Osteoblast (primary cell): ENCODE data around the gene INPP4B. TPM values are rescaled to one million over a fixed set of nuclear protein-coding genes. Genes with fewer than 3 reads are reported as not detected.

Experiments used
- DNase-seq: peaks from one replicate; pipeline ENCODE4 v3.0.0; 2011; ENCODE audit warnings: low spot score, mixed read lengths; ENCODE audit not compliant: insufficient read length; ENCODE audit errors: missing footprints
- H2AFZ ChIP-seq: 2 replicates; pipeline ENCODE4 v1.6.0; 2011; ENCODE audit warnings: mild to moderate bottlenecking, low read length
- H3K27ac ChIP-seq: 2 replicates; pipeline ENCODE4 v1.5.1; 2011; ENCODE audit warnings: mild to moderate bottlenecking, low read depth, low read length, moderate library complexity
- H3K27me3 ChIP-seq: 2 replicates; pipeline ENCODE4 v1.6.0; 2012; ENCODE audit warnings: mild to moderate bottlenecking, control low read depth, inconsistent platforms, low read length, moderate library complexity; ENCODE audit not compliant: insufficient read depth
- H3K36me3 ChIP-seq: 2 replicates; pipeline ENCODE4 v1.5.1; 2011; ENCODE audit warnings: mild to moderate bottlenecking, low read length, control low read depth, moderate library complexity; ENCODE audit not compliant: insufficient read depth
- H3K4me1 ChIP-seq: 2 replicates; pipeline ENCODE4 v1.5.1; 2011; ENCODE audit warnings: mild to moderate bottlenecking, low read length, control low read depth, moderate library complexity; ENCODE audit not compliant: insufficient read depth
- H3K4me2 ChIP-seq: 2 replicates; pipeline ENCODE4 v1.6.0; 2011; ENCODE audit warnings: mild to moderate bottlenecking, low read length; ENCODE audit not compliant: insufficient read depth
- H3K4me3 ChIP-seq: fragments of 200-600 bp; sonication (generic); 3 replicates; pipeline ENCODE4 v1.5.1; 2012; ENCODE audit warnings: mild to moderate bottlenecking, low read length, inconsistent platforms; ENCODE audit not compliant: insufficient read depth
- H3K79me2 ChIP-seq: 2 replicates; pipeline ENCODE4 v1.6.0; 2012; ENCODE audit warnings: mild to moderate bottlenecking, low read length, control low read depth, inconsistent platforms; ENCODE audit not compliant: insufficient read depth
- H3K9me3 ChIP-seq: 2 replicates; pipeline ENCODE4 v1.5.1; 2011; ENCODE audit warnings: low read depth, low read length, control low read depth
- H4K20me1 ChIP-seq: 2 replicates; pipeline ENCODE4 v1.6.0; 2012; ENCODE audit warnings: mild to moderate bottlenecking, low read length, control low read depth; ENCODE audit not compliant: insufficient read depth
- CTCF ChIP-seq: IDR thresholded peaks from 2 replicates; pipeline ENCODE4 v1.5.1; 2011; ENCODE audit warnings: mild to moderate bottlenecking, low read depth, low read length, moderate library complexity; ENCODE audit errors: extremely low read depth
- total RNA-seq: library from RNA; depleted of rRNA; stranded (reverse); fragments of >200 nt; gene quantifications from 2 replicates; pipeline ENCODE4 v1.2.3, GENCODE V29; 2012

INPP4B gene
- total RNA-seq, 1 donor: 11.6 TPM

DNA sequence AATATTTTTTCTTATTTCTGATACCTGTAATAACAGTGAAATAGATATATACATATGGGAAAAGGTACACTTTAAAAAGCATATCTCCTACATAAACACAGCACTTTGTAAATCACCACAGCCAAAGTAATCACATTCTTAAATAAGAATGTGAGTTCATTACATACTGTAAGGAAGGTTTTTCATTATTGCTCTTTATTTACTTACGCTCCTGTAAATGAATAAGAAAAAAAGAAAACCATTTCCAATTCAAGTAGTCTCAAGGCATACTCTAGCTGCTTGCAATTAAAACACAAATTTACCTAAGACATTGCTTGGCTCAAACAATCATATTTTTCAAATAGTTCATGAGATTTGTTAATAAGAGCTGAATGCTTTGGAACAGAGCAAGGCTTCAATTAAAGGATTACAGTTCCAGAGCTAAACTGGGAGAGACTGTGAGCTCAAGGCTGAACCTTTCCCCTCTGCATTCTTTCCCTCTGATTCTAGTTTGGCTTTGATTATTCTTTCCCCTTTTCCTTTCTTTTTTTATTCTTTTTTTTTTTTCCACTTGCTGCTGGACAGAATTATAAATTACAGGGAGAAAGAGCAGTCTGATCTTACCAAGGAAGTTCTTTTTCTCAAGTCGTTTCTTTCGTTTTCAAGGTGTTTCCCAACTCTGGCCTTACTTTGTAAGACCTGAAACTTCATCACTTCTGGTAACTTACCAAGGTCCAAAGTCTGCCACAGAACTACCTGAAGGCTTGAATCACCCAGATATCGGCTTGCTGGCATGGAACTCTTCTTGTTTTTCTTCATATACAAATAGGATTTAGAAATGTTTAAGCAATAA is 278.3 kb downstream of the INPP4B start:
- no peak for TF ChIP-seq CTCF
- no peaks in the 10 kb centered on the region for H3K36me3 ChIP-seq
- peak overlapping the region; percentile 12 for H3K27ac ChIP-seq
- H3K27me3 ChIP-seq: no peaks in the 10 kb centered on the region
- peak overlapping the region; percentile 69 for H3K4me2 ChIP-seq
- peak overlapping the region; percentile 18 for H3K4me3 ChIP-seq
- H3K79me2 ChIP-seq: no peaks in the 10 kb centered on the region
- H3K9me3 ChIP-seq: no peaks in the 10 kb centered on the region
- H3K4me1 ChIP-seq: no peaks in the 10 kb centered on the region
- DNase-seq: no peak
- H4K20me1 ChIP-seq: no peaks in the 10 kb centered on the region
- H2AFZ ChIP-seq: peak overlapping the region; percentile 72

DNA sequence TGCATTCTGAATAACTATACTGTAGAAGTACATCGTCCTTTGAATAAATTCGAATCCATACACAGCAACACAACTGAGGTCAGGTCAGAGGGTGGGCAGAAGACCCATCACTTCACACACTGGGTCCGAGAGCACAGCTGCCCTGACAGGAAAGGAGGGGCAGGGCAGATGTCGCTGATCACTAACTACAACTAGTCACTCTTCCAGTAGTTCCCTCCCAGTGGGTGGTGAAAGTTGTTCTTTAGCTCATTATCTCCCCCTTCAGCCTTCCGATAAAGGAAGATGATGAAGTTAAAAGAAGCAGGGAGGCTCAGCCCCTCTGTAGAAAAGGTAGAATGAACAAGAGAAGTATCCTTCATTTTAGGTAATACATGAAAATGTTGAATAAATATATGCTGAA is 278.9 kb downstream of the INPP4B start:
- TF ChIP-seq CTCF: no peak
- Histone ChIP-seq H3K4me1 (no peaks in the 10 kb centered on the region), H2AFZ (peak overlapping the region; percentile 26), H3K4me2 (no peak overlapping the region), H4K20me1 (no peaks in the 10 kb centered on the region), H3K27me3 (no peaks in the 10 kb centered on the region), H3K9me3 (no peaks in the 10 kb centered on the region), H3K79me2 (no peaks in the 10 kb centered on the region), H3K4me3 (no peak overlapping the region), H3K36me3 (no peaks in the 10 kb centered on the region), H3K27ac (no peak overlapping the region)
- no peak for DNase-seq

DNA sequence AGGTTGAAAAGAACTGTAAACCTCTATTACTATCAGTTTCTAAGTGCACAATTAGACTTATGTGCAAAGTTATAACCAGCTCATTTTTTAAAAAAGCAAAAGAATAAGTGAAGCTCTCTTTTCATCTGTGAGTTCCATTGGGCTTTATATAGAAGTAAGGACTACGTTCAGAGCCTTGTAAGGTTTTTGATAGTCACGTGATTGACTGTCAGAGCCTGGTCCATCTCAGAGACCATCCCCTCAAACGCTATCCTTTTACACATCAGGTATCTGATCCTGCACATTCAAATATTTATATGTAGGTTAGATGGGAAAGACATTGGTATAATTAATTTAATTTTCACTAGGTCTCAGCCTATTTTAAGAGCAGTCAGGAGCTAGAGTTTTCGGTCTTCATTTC is 279.3 kb downstream of the INPP4B start:
- no peak for DNase-seq
- H2AFZ ChIP-seq: no peak overlapping the region
- no peak for TF ChIP-seq CTCF
- H4K20me1 ChIP-seq: no peaks in the 10 kb centered on the region
- no peaks in the 10 kb centered on the region for H3K36me3 ChIP-seq
- H3K27me3 ChIP-seq: no peaks in the 10 kb centered on the region
- no peaks in the 10 kb centered on the region for H3K79me2 ChIP-seq
- H3K4me1 ChIP-seq: no peaks in the 10 kb centered on the region
- H3K4me3 ChIP-seq: no peak overlapping the region
- no peak overlapping the region for H3K27ac ChIP-seq
- H3K4me2 ChIP-seq: no peak overlapping the region
- H3K9me3 ChIP-seq: no peaks in the 10 kb centered on the region

GRCh38 chr4:142566243-142566642 is 279.9 kb downstream of the INPP4B start:
- H3K9me3 ChIP-seq: no peaks in the 10 kb centered on the region
- no peak overlapping the region for H3K27ac ChIP-seq
- H3K27me3 ChIP-seq: no peaks in the 10 kb centered on the region
- H3K36me3 ChIP-seq: no peaks in the 10 kb centered on the region
- no peak overlapping the region for H3K4me3 ChIP-seq
- DNase-seq: no peak
- H4K20me1 ChIP-seq: no peaks in the 10 kb centered on the region
- no peaks in the 10 kb centered on the region for H3K79me2 ChIP-seq
- H2AFZ ChIP-seq: peak overlapping the region; percentile 33
- H3K4me2 ChIP-seq: no peak overlapping the region
- no peaks in the 10 kb centered on the region for H3K4me1 ChIP-seq
- no peak for TF ChIP-seq CTCF
